ENCODE results near the gene NAA16. TPM values are rescaled to one million over a fixed set of nuclear protein-coding genes. Genes with fewer than 3 reads are reported as not detected.

NAA16 gene
- total RNA-seq (32.5 and 33.5 TPM in 2 replicates), polyA plus RNA-seq (14.3 and 28.1 TPM in 2 replicates), polyA minus RNA-seq (7.6 and 12.2 TPM in 2 replicates)
- total RNA-seq (2013) = 15.9 TPM

DNA sequence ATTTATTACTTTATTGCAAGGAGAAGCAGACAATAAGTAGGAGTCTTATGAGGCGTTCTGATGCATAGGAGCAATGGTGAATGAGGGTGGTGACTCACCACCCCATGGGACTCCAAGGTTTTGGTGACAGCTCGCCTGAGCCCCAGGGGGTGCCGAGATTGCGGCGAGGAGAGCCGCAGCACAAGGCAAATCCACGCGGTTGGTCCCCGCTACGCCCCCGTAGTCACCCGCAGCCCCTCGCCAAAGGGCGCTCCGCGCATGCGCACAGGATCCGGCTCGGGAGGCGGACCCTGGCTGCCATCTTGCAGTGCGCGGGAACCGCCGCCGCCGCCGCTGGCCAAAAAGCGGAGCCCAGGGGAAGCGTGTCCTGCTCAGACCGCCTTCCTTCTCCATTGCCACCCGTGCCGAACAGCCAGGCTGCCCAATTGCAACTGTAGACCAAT lies at the start of gene NAA16:
Gene NAA16, plus strand, starts transcription at position 305 of the 443 bp plus-strand sequence. CDS start 262 bp downstream, outside the sequence.
- Histone ChIP-seq H3K4me2 (replicated peaks; ENCODE audit: low read depth, low read length, poor library complexity, severe bottlenecking) (peak within 1 kb of the TSS; percentile 93), H3K27me3 (replicated peaks in 1 of 4; ENCODE audit: control extremely low read depth in 1 of 4, control insufficient read depth in 3 of 4, insufficient read depth in 4 of 4, low read length in 3 of 4) (no peaks in the 10 kb centered on the region), H4K20me1 (ENCODE audit: control insufficient read depth, insufficient read depth, low read length, poor library complexity, severe bottlenecking) (peaks cover 22% of the 10 kb centered on the region), H3K79me2 (ENCODE audit: control insufficient read depth, insufficient read depth, low read length) (peaks cover 62% of the 10 kb centered on the region), H3K4me3 (ENCODE audit: control extremely low read depth in 1 of 5, extremely low read depth in 1 of 5, insufficient read depth in 1 of 5, low read depth in 2 of 5, low read length in 4 of 5) (peak within 1 kb of the TSS; percentile 93 to 100 (median 99)), H3K27ac (ENCODE audit: low read length in 2 of 2) (peak within 1 kb of the TSS; percentile 80 to 83), H3K36me3 (replicated peaks in 1 of 2; ENCODE audit: control extremely low read depth in 1 of 2, control insufficient read depth in 1 of 2, extremely low read depth in 1 of 2, insufficient read depth in 2 of 2, low read length in 1 of 2) (no peaks in the 10 kb centered on the region), H3K9ac (ENCODE audit: low read length) (peak within 1 kb of the TSS; percentile 98), H3K9me3 (ENCODE audit: control extremely low read depth in 1 of 3, control insufficient read depth in 2 of 3, insufficient read depth in 1 of 3, low read length in 2 of 3) (no peaks in the 10 kb centered on the region), H3K4me1 (ENCODE audit: control insufficient read depth in 2 of 2, insufficient read depth in 2 of 2, low read length in 2 of 2) (peaks cover 26 to 27% of the 10 kb centered on the region in 2 donors), H2AFZ (ENCODE audit: insufficient read depth, low read depth, low read length, poor library complexity, severe bottlenecking) (peak within 1 kb of the TSS; percentile 99)
- Mint-ChIP-seq H3K9me3 (ENCODE audit: insufficient read depth) (no peaks in the 10 kb centered on the region), H3K4me3 (peak within 1 kb of the TSS; percentile 95), H3K27me3 (no peaks in the 10 kb centered on the region), H3K4me1 (peaks cover 39% of the 10 kb centered on the region), H3K27ac (peak within 1 kb of the TSS; percentile 96)
- TF ChIP-seq, protein P1, sequence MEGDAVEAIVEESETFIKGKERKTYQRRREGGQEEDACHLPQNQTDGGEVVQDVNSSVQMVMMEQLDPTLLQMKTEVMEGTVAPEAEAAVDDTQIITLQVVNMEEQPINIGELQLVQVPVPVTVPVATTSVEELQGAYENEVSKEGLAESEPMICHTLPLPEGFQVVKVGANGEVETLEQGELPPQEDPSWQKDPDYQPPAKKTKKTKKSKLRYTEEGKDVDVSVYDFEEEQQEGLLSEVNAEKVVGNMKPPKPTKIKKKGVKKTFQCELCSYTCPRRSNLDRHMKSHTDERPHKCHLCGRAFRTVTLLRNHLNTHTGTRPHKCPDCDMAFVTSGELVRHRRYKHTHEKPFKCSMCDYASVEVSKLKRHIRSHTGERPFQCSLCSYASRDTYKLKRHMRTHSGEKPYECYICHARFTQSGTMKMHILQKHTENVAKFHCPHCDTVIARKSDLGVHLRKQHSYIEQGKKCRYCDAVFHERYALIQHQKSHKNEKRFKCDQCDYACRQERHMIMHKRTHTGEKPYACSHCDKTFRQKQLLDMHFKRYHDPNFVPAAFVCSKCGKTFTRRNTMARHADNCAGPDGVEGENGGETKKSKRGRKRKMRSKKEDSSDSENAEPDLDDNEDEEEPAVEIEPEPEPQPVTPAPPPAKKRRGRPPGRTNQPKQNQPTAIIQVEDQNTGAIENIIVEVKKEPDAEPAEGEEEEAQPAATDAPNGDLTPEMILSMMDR (IDR thresholded peaks at IDR 0.05) = no peak
- no peak for TF ChIP-seq EZH2 (IDR thresholded peaks at IDR 0.05; ENCODE audit: borderline replicate concordance, insufficient read depth, low read depth, low read length, poor library complexity, severe bottlenecking)
- ChIA-PET CTCF (interaction anchor here (0.8 kb wide), 1 partner anchor 20 kb away, joined by 3 read pairs; no protein-coding TSS in a partner anchor), POLR2A (interaction anchor here (0.6 kb wide), 1 partner anchor 191 kb away, joined by 6 read pairs; no protein-coding TSS in a partner anchor)
- WGBS (ENCODE audit: insufficient coverage) = under 1% methylated on average over 32 of the region's 32 CpGs
- ATAC-seq (ENCODE audit: low read depth) = peak; percentile 85
- intact Hi-C loops (cut with micrococcal nuclease) = loop anchor here (1.0 to 5.0 kb wide), 5 partner anchors 48 to 736 kb away; partner anchors contain the start of genes DGKH, KBTBD6, KBTBD7 and MTRF1
- peak; percentile 94 for DNase-seq
